Effector memory CD8-positive, alpha-beta T cell (primary cell): ENCODE measurements around the gene NR5A2.

Experiments used
- ATAC-seq: fragments of 150-1000 bp; cut with Tn5 transposase; replicated peaks from 2 replicates; pipeline ENCODE4 v1.10.0; 2021; ENCODE audit warnings: mild to moderate bottlenecking, moderate library complexity
- DNase-seq, 3 experiments: peaks; one replicate each; pipeline ENCODE4 v3.0.0; 2021
- H3K27ac Mint-ChIP-seq, 2 donors: one replicate each; pipeline ENCODE4 v1.8.0; 2022; ENCODE audit warnings: mild to moderate bottlenecking in 2 of 2, mixed read lengths in 2 of 2, moderate library complexity in 2 of 2
- H3K27me3 Mint-ChIP-seq, 2 donors: one replicate each; pipeline ENCODE4 v1.8.0; 2022; ENCODE audit warnings: mixed read lengths in 2 of 2
- H3K36me3 Mint-ChIP-seq: one replicate; pipeline ENCODE4 v1.8.0; 2022; ENCODE audit warnings: mild to moderate bottlenecking, moderate library complexity, mixed read lengths; ENCODE audit not compliant: insufficient read depth
- H3K4me1 Mint-ChIP-seq, 2 donors: one replicate each; pipeline ENCODE4 v1.8.0; 2022; ENCODE audit warnings: low read depth in 2 of 2, mixed read lengths in 2 of 2
- H3K4me3 Mint-ChIP-seq, 2 donors: one replicate each; pipeline ENCODE4 v1.8.0; 2022; ENCODE audit warnings: mild to moderate bottlenecking in 2 of 2, mixed read lengths in 2 of 2, moderate library complexity in 2 of 2
- H3K9me3 Mint-ChIP-seq, 2 donors: one replicate each; pipeline ENCODE4 v1.8.0; 2022; ENCODE audit warnings: mixed read lengths in 2 of 2

NR5A2 gene

GRCh38 chr1:200152336-200152735 is 124.8 kb downstream of the NR5A2 start:
- ATAC-seq (no peak), DNase-seq (no peak)
- Mint-ChIP-seq H3K27ac (peak overlapping the region in 1 of 2 donors; percentile 97), H3K4me3 (no peak overlapping the region), H3K4me1 (peaks cover 14 to 26% of the 10 kb centered on the region in 2 donors), H3K9me3 (no peaks in the 10 kb centered on the region), H3K27me3 (no peaks in the 10 kb centered on the region), H3K36me3 (no peaks in the 10 kb centered on the region)

- Mint-ChIP-seq H3K9me3 (no peaks in the 10 kb centered on the region), H3K27me3 (no peaks in the 10 kb centered on the region), H3K27ac (peak overlapping the region; percentile 75 to 97), H3K36me3 (no peaks in the 10 kb centered on the region), H3K4me3 (peak overlapping the region; percentile 11 to 68), H3K4me1 (peaks cover 14 to 26% of the 10 kb centered on the region in 2 donors)
- DNase-seq (peak; percentile 17 to 35 (median 26)), ATAC-seq (peak; percentile 70)
Measured at GRCh38 chr1:200153277-200154055, 126.0 kb downstream of the NR5A2 start.

GRCh38 chr1:200154069-200154767 is 126.7 kb downstream of the NR5A2 start:
- Mint-ChIP-seq H3K4me1 (peaks cover 14 to 26% of the 10 kb centered on the region in 2 donors), H3K27ac (peak overlapping the region; percentile 75 to 97), H3K27me3 (no peaks in the 10 kb centered on the region), H3K4me3 (peak overlapping the region; percentile 30 to 68), H3K9me3 (no peaks in the 10 kb centered on the region), H3K36me3 (no peaks in the 10 kb centered on the region)
- DNase-seq (peak; percentile 46 to 65 (median 54)), ATAC-seq (peak; percentile 91)

- Mint-ChIP-seq H3K4me3 (no peak overlapping the region), H3K9me3 (no peaks in the 10 kb centered on the region), H3K4me1 (peaks cover 14 to 21% of the 10 kb centered on the region in 2 donors), H3K27ac (no peak overlapping the region), H3K36me3 (no peaks in the 10 kb centered on the region), H3K27me3 (no peaks in the 10 kb centered on the region)
- DNase-seq (no peak), ATAC-seq (no peak)
Measured at GRCh38 chr1:200157715-200158114, 130.2 kb downstream of the NR5A2 start.

DNA sequence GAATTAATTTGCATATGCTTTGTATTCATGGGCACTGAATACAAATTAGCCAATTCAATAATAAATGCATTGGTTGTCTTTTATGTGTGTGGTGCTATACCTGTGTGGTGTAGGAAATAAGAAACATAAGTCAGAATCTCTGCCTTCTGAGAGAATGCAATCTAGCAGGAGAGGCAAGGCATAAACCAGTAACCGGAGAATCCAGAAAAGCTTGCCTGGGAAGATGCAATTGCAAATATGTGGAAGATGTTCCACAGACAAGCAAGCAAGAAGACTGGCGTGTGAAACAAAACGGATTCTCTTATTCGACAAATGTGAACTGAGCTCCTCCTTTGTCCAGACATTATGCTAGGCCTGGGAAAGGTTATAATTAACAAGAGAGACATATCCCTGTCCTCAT is 134.3 kb downstream of the NR5A2 start:
- ATAC-seq: no peak
- H3K9me3 Mint-ChIP-seq: no peaks in the 10 kb centered on the region
- no peaks in the 10 kb centered on the region for H3K4me1 Mint-ChIP-seq
- no peak overlapping the region for H3K27ac Mint-ChIP-seq
- H3K4me3 Mint-ChIP-seq: no peak overlapping the region
- no peaks in the 10 kb centered on the region for H3K36me3 Mint-ChIP-seq
- H3K27me3 Mint-ChIP-seq: peaks cover 0 to under 1% of the 10 kb centered on the region in 2 donors
- no peak for DNase-seq

- peaks cover 0 to 5% of the 10 kb centered on the region in 2 donors for H3K27me3 Mint-ChIP-seq
- no peak overlapping the region for H3K27ac Mint-ChIP-seq
- DNase-seq (no peak), ATAC-seq (no peak)
- no peaks in the 10 kb centered on the region for H3K9me3 Mint-ChIP-seq
- H3K36me3 Mint-ChIP-seq: no peaks in the 10 kb centered on the region
- no peak overlapping the region for H3K4me3 Mint-ChIP-seq
- no peaks in the 10 kb centered on the region for H3K4me1 Mint-ChIP-seq
Measured at GRCh38 chr1:200162258-200162657, 134.7 kb downstream of the NR5A2 start.

GRCh38 chr1:200162877-200163276 is 135.4 kb downstream of the NR5A2 start:
- ATAC-seq (no peak), DNase-seq (no peak)
- H3K4me3 Mint-ChIP-seq: no peak overlapping the region
- peaks cover 0 to 9% of the 10 kb centered on the region in 2 donors for H3K27me3 Mint-ChIP-seq
- no peaks in the 10 kb centered on the region for H3K36me3 Mint-ChIP-seq
- no peak overlapping the region for H3K27ac Mint-ChIP-seq
- H3K9me3 Mint-ChIP-seq: no peaks in the 10 kb centered on the region
- H3K4me1 Mint-ChIP-seq: no peaks in the 10 kb centered on the region

DNA sequence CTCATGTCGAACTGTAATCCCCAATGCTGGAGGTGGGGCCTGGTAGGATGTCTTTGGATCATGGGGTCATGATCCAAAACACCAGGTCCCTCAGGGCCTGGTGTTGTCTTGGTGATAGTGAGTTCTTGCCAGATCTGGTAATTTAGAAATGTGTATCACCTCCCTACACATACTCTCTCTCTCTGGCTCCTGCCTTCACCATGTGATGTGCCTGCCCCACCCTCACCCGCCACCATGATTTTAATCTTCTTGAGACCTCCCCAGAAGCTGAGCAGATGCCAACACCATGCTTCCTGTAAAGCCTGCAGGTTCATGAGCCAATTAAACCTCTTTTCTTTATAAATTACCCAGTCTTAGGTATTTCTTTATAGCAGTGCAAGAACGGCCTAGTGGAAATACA is 136.4 kb downstream of the NR5A2 start:
- Mint-ChIP-seq H3K27ac (no peak overlapping the region), H3K27me3 (peaks cover 0 to 9% of the 10 kb centered on the region in 2 donors), H3K4me3 (no peak overlapping the region), H3K36me3 (no peaks in the 10 kb centered on the region), H3K4me1 (no peaks in the 10 kb centered on the region), H3K9me3 (no peaks in the 10 kb centered on the region)
- DNase-seq (no peak), ATAC-seq (no peak)

- ATAC-seq: no peak
- H3K36me3 Mint-ChIP-seq: no peaks in the 10 kb centered on the region
- H3K27ac Mint-ChIP-seq: no peak overlapping the region
- no peak for DNase-seq
- H3K4me3 Mint-ChIP-seq: no peak overlapping the region
- H3K9me3 Mint-ChIP-seq: no peaks in the 10 kb centered on the region
- peaks cover 4 to 12% of the 10 kb centered on the region in 2 donors for H3K27me3 Mint-ChIP-seq
- no peaks in the 10 kb centered on the region for H3K4me1 Mint-ChIP-seq
Measured at GRCh38 chr1:200165493-200166220, 138.1 kb downstream of the NR5A2 start.

DNA sequence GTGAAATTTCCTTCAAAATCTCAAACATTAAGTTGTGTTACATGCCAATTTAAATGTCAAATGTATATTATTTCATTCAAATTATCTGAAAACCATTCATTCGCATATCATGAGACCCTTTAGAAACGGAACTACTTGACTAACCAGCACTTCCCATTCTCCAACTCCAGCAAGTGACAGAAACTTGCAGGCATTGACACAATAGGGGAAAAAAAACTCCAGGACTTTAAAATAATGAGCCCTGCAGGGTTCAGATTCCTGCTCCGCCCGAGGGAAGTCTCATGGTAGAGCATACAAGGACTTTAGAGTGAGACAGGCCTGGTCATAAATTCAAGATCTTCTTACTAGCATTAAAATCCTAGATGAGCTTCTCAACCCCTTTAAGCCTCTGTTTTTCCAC is 138.9 kb downstream of the NR5A2 start:
- Mint-ChIP-seq H3K27ac (no peak overlapping the region), H3K4me1 (no peaks in the 10 kb centered on the region), H3K36me3 (no peaks in the 10 kb centered on the region), H3K9me3 (no peaks in the 10 kb centered on the region), H3K27me3 (peaks cover 10 to 16% of the 10 kb centered on the region in 2 donors), H3K4me3 (no peak overlapping the region)
- ATAC-seq (no peak), DNase-seq (no peak)

- Mint-ChIP-seq H3K27me3 (peaks cover 16 to 25% of the 10 kb centered on the region in 2 donors), H3K36me3 (no peaks in the 10 kb centered on the region), H3K9me3 (no peaks in the 10 kb centered on the region), H3K4me3 (no peak overlapping the region), H3K4me1 (no peaks in the 10 kb centered on the region), H3K27ac (no peak overlapping the region)
- ATAC-seq (no peak), DNase-seq (no peak)
Measured at GRCh38 chr1:200168926-200169325, 141.4 kb downstream of the NR5A2 start.

DNA sequence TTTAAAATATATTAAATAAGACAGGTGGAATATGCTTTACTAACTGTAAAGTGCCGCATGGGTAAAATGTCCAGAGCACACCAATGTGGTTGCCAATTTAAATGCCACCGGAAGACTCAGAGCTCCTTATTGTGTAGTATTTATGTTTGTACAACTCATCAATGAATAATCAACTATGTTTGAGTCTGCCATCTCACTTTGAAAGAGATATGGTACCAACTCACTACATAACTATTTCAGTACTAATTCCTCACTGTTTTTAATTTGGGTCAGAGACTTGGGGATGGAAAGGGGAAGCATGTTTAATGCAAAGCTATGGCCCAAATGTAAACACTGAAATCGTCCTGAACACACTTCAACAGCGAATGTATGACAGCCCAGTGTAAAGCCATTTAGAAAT is 144.8 kb downstream of the NR5A2 start:
- H3K4me1 Mint-ChIP-seq: peaks cover 0 to 1% of the 10 kb centered on the region in 2 donors
- ATAC-seq (no peak), DNase-seq (no peak)
- H3K27me3 Mint-ChIP-seq: peaks cover 10 to 31% of the 10 kb centered on the region in 2 donors
- H3K4me3 Mint-ChIP-seq: no peak overlapping the region
- no peaks in the 10 kb centered on the region for H3K36me3 Mint-ChIP-seq
- no peak overlapping the region for H3K27ac Mint-ChIP-seq
- no peaks in the 10 kb centered on the region for H3K9me3 Mint-ChIP-seq

- DNase-seq (no peak), ATAC-seq (no peak)
- no peaks in the 10 kb centered on the region for H3K9me3 Mint-ChIP-seq
- H3K4me3 Mint-ChIP-seq: no peak overlapping the region
- no peaks in the 10 kb centered on the region for H3K36me3 Mint-ChIP-seq
- peaks cover 0 to 1% of the 10 kb centered on the region in 2 donors for H3K4me1 Mint-ChIP-seq
- H3K27ac Mint-ChIP-seq: no peak overlapping the region
- peaks cover 7 to 31% of the 10 kb centered on the region in 2 donors for H3K27me3 Mint-ChIP-seq
Measured at GRCh38 chr1:200173097-200173618, 145.6 kb downstream of the NR5A2 start.
